Neural progenitor cell (in vitro differentiated cells): ENCODE data around the gene FAM43B.

Experiments used
- EZH2 ChIP-seq: fragments of 200-600 bp; sonication (generic); IDR thresholded peaks from 2 replicates; pipeline ENCODE4 v1.6.1; 2017; ENCODE audit warnings: antibody characterized with exemption, mild to moderate bottlenecking, moderate library complexity
- EZH2phosphoT487 ChIP-seq: fragments of 200-600 bp; sonication (generic); IDR thresholded peaks from 2 replicates; pipeline ENCODE4 v1.6.1; 2017; ENCODE audit warnings: antibody characterized with exemption
- TF ChIP-seq, protein P1 (sequence below): fragments of 200-600 bp; sonication (generic); IDR thresholded peaks from 2 replicates; pipeline ENCODE4 v1.5.1; 2017; ENCODE audit warnings: antibody characterized with exemption, mild to moderate bottlenecking

DNA sequence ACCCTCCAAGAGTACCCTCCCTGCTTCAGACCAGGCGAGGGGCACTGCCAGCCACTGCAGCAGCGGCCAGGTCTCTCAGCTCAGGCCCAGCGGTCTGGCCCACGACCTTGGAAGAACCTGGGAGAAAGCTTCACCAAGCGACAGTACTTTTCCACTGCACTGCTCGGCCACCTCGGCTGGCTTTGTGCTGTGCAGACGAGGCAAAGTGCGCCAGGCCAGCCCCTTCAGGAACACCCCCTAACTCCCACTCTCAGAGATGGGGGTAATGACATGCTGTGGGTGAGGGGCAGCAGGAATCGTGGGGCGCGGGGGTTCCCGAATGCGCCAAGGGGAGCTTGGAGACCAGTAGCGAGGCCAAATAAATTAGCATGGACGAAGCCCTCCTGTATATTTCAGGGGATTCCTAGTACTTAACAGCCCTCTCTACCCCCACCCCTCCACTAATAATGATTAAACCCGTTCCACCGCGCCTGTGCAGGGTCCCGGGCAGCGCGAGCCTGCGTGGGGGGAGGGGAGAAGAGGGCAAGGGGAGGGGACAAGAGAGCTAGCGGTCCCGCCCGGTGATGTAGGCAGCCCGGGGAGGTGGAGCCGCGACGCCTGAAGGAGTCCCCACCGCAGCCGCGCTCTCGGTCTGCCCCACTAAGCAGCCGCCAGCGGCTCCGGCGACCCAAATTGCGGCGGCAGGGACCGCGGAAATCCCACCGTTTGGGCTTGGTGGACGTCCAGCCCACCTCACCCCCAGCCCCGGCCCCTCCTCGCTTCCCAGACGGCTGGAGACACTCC is at the start of gene FAM43B:
- TF ChIP-seq, protein P1, sequence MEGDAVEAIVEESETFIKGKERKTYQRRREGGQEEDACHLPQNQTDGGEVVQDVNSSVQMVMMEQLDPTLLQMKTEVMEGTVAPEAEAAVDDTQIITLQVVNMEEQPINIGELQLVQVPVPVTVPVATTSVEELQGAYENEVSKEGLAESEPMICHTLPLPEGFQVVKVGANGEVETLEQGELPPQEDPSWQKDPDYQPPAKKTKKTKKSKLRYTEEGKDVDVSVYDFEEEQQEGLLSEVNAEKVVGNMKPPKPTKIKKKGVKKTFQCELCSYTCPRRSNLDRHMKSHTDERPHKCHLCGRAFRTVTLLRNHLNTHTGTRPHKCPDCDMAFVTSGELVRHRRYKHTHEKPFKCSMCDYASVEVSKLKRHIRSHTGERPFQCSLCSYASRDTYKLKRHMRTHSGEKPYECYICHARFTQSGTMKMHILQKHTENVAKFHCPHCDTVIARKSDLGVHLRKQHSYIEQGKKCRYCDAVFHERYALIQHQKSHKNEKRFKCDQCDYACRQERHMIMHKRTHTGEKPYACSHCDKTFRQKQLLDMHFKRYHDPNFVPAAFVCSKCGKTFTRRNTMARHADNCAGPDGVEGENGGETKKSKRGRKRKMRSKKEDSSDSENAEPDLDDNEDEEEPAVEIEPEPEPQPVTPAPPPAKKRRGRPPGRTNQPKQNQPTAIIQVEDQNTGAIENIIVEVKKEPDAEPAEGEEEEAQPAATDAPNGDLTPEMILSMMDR = no peak
- TF ChIP-seq EZH2 (no peak), EZH2phosphoT487 (no peak)
